Natural killer cell treated with Interleukin-12 subunit alpha and Interleukin-12 subunit beta and Interleukin-15 and Interleukin-18, amount 100 ng/mL, for 72 hours (primary cell): ENCODE results near the gene MICAL3. TPM values are rescaled to one million over a fixed set of nuclear protein-coding genes. Genes with fewer than 3 reads are reported as not detected.

ENCODE experiments used
- ATAC-seq, 2 donors: fragments of 150-1000 bp; cut with Tn5 transposase in 1 of 2; sonication (Bioruptor Pico), chemical (Tn5 transposase) in 1 of 2; 2 replicates each; pipeline ENCODE4 v1.10.0; 2021
- DNase-seq: peaks from one replicate; pipeline ENCODE4 v3.0.0; 2022; ENCODE audit warnings: low spot score
- H3K27ac Mint-ChIP-seq, 2 donors: 1 replicate in 1 of 2; 2 replicates in 1 of 2; pipeline ENCODE4 v1.8.0; 2022; ENCODE audit warnings: mixed read lengths in 2 of 2, mild to moderate bottlenecking in 1 of 2, moderate library complexity in 1 of 2
- H3K27me3 Mint-ChIP-seq, 2 donors: 1 replicate in 1 of 2; 2 replicates in 1 of 2; pipeline ENCODE4 v1.8.0; 2022; ENCODE audit warnings: mixed read lengths in 2 of 2
- H3K36me3 Mint-ChIP-seq: one replicate; pipeline ENCODE4 v1.8.0; 2022; ENCODE audit warnings: mixed read lengths
- H3K4me1 Mint-ChIP-seq, 2 donors: 1 replicate in 1 of 2; 2 replicates in 1 of 2; pipeline ENCODE4 v1.8.0; 2022; ENCODE audit warnings: low read depth in 2 of 2, mixed read lengths in 2 of 2, mild to moderate bottlenecking in 1 of 2
- H3K4me3 Mint-ChIP-seq: one replicate; pipeline ENCODE4 v1.8.0; 2022; ENCODE audit warnings: mixed read lengths
- H3K9me3 Mint-ChIP-seq: 2 replicates; pipeline ENCODE4 v1.8.0; 2022; ENCODE audit warnings: mixed read lengths
- total RNA-seq, 2 donors: library from RNA; stranded (reverse); gene quantifications; one replicate each; pipeline ENCODE4 v1.2.3, GENCODE V29; 2022

Gene MICAL3
- total RNA-seq, 2 donors from 2014 or later = 52.7 to 62.1 TPM

GRCh38 chr22:17974703-17975372 lies 49.5 kb downstream of the MICAL3 start:
- Mint-ChIP-seq H3K4me1 (peaks cover 23 to 30% of the 10 kb centered on the region in 2 donors), H3K9me3 (no peaks in the 10 kb centered on the region), H3K27me3 (no peaks in the 10 kb centered on the region), H3K4me3 (peak overlapping the region; percentile 34), H3K36me3 (peaks cover 4% of the 10 kb centered on the region), H3K27ac (peak overlapping the region; percentile 40 to 69)
- ATAC-seq (peak; percentile 88 to 89), DNase-seq (no peak)

- Mint-ChIP-seq H3K27ac (peak overlapping the region in 1 of 2 donors; percentile 43), H3K36me3 (peaks cover 4% of the 10 kb centered on the region)
Measured at GRCh38 chr22:17974087-17974486, 50.3 kb downstream of the MICAL3 start.

GRCh38 chr22:17973217-17973616 lies 51.1 kb downstream of the MICAL3 start:
- no peak for DNase-seq
- H3K27me3 Mint-ChIP-seq = no peaks in the 10 kb centered on the region
- H3K36me3 Mint-ChIP-seq = peaks cover 4% of the 10 kb centered on the region
- no peak overlapping the region for H3K4me3 Mint-ChIP-seq
- H3K27ac Mint-ChIP-seq = no peak overlapping the region
- no peaks in the 10 kb centered on the region for H3K9me3 Mint-ChIP-seq
- no peak for ATAC-seq
- H3K4me1 Mint-ChIP-seq = peaks cover 23 to 33% of the 10 kb centered on the region in 2 donors

More at GRCh38 chr22:17974087-17974486, 50.3 kb downstream of the MICAL3 start:
- no peaks in the 10 kb centered on the region for H3K27me3 Mint-ChIP-seq
- no peak overlapping the region for H3K4me3 Mint-ChIP-seq
- H3K4me1 Mint-ChIP-seq = peaks cover 23 to 34% of the 10 kb centered on the region in 2 donors
- ATAC-seq (no peak), DNase-seq (no peak)
- no peaks in the 10 kb centered on the region for H3K9me3 Mint-ChIP-seq

- Mint-ChIP-seq H3K27ac (no peak overlapping the region), H3K9me3 (no peaks in the 10 kb centered on the region), H3K27me3 (no peaks in the 10 kb centered on the region), H3K4me1 (peaks cover 23 to 31% of the 10 kb centered on the region in 2 donors), H3K4me3 (no peak overlapping the region), H3K36me3 (peaks cover 4% of the 10 kb centered on the region)
- no peak for ATAC-seq
- no peak for DNase-seq
Measured at GRCh38 chr22:17972385-17973191, 51.8 kb downstream of the MICAL3 start.

GRCh38 chr22:17971711-17972110 lies 52.6 kb downstream of the MICAL3 start:
- Mint-ChIP-seq H3K4me3 (no peak overlapping the region), H3K27ac (no peak overlapping the region), H3K9me3 (no peaks in the 10 kb centered on the region), H3K27me3 (no peaks in the 10 kb centered on the region), H3K36me3 (no peaks in the 10 kb centered on the region), H3K4me1 (peaks cover 18 to 28% of the 10 kb centered on the region in 2 donors)
- ATAC-seq (no peak), DNase-seq (no peak)

GRCh38 chr22:17970201-17970708 lies 54.1 kb downstream of the MICAL3 start:
- H3K4me1 Mint-ChIP-seq = peaks cover 23 to 31% of the 10 kb centered on the region in 2 donors
- H3K27me3 Mint-ChIP-seq = no peaks in the 10 kb centered on the region
- H3K4me3 Mint-ChIP-seq = no peak overlapping the region
- DNase-seq = peak; percentile 26
- H3K27ac Mint-ChIP-seq = no peak overlapping the region
- no peaks in the 10 kb centered on the region for H3K9me3 Mint-ChIP-seq
- no peaks in the 10 kb centered on the region for H3K36me3 Mint-ChIP-seq
- ATAC-seq = no peak

- Mint-ChIP-seq H3K36me3 (no peaks in the 10 kb centered on the region), H3K9me3 (no peaks in the 10 kb centered on the region), H3K4me3 (no peak overlapping the region), H3K4me1 (peaks cover 17 to 26% of the 10 kb centered on the region in 2 donors), H3K27ac (no peak overlapping the region), H3K27me3 (no peaks in the 10 kb centered on the region)
- DNase-seq (peak; percentile 18), ATAC-seq (no peak)
Measured at GRCh38 chr22:17969701-17970113, 54.7 kb downstream of the MICAL3 start.

- no peaks in the 10 kb centered on the region for H3K36me3 Mint-ChIP-seq
- H3K9me3 Mint-ChIP-seq = no peaks in the 10 kb centered on the region
- DNase-seq (no peak), ATAC-seq (no peak)
- H3K4me3 Mint-ChIP-seq = no peak overlapping the region
- peaks cover 12 to 21% of the 10 kb centered on the region in 2 donors for H3K4me1 Mint-ChIP-seq
- H3K27ac Mint-ChIP-seq = no peak overlapping the region
- H3K27me3 Mint-ChIP-seq = no peaks in the 10 kb centered on the region
Measured at GRCh38 chr22:17968126-17968525, 56.2 kb downstream of the MICAL3 start.

- peak; percentile 2 for DNase-seq
- ATAC-seq = no peak
- no peaks in the 10 kb centered on the region for H3K36me3 Mint-ChIP-seq
- H3K27me3 Mint-ChIP-seq = no peaks in the 10 kb centered on the region
- peak overlapping the region in 1 of 2 donors; percentile 53 for H3K27ac Mint-ChIP-seq
- no peaks in the 10 kb centered on the region for H3K9me3 Mint-ChIP-seq
- no peak overlapping the region for H3K4me3 Mint-ChIP-seq
- H3K4me1 Mint-ChIP-seq = peaks cover 10 to 23% of the 10 kb centered on the region in 2 donors
Measured at GRCh38 chr22:17966403-17966717, 58.0 kb downstream of the MICAL3 start.

- Mint-ChIP-seq H3K4me1 (peaks cover 10 to 23% of the 10 kb centered on the region in 2 donors), H3K27me3 (no peaks in the 10 kb centered on the region), H3K9me3 (no peaks in the 10 kb centered on the region), H3K27ac (peak overlapping the region in 1 of 2 donors; percentile 53), H3K4me3 (no peak overlapping the region), H3K36me3 (no peaks in the 10 kb centered on the region)
- ATAC-seq (no peak), DNase-seq (peak; percentile 37)
Measured at GRCh38 chr22:17965538-17966402, 58.6 kb downstream of the MICAL3 start.

GRCh38 chr22:17964643-17965042 lies 59.7 kb downstream of the MICAL3 start:
- Mint-ChIP-seq H3K4me1 (peaks cover 10 to 30% of the 10 kb centered on the region in 2 donors), H3K4me3 (no peak overlapping the region), H3K36me3 (no peaks in the 10 kb centered on the region), H3K27me3 (no peaks in the 10 kb centered on the region), H3K9me3 (no peaks in the 10 kb centered on the region), H3K27ac (no peak overlapping the region)
- ATAC-seq = no peak
- peak; percentile 8 for DNase-seq

- DNase-seq (peak; percentile 5), ATAC-seq (no peak)
- Mint-ChIP-seq H3K27me3 (no peaks in the 10 kb centered on the region), H3K4me3 (no peak overlapping the region), H3K27ac (no peak overlapping the region), H3K4me1 (peaks cover 10 to 27% of the 10 kb centered on the region in 2 donors), H3K36me3 (no peaks in the 10 kb centered on the region), H3K9me3 (no peaks in the 10 kb centered on the region)
Measured at GRCh38 chr22:17964156-17964555, 60.2 kb downstream of the MICAL3 start.

GRCh38 chr22:17963015-17963414 lies 61.3 kb downstream of the MICAL3 start:
- no peak overlapping the region for H3K4me3 Mint-ChIP-seq
- H3K27ac Mint-ChIP-seq = no peak overlapping the region
- H3K9me3 Mint-ChIP-seq = no peaks in the 10 kb centered on the region
- H3K36me3 Mint-ChIP-seq = no peaks in the 10 kb centered on the region
- H3K27me3 Mint-ChIP-seq = no peaks in the 10 kb centered on the region
- peaks cover 10 to 31% of the 10 kb centered on the region in 2 donors for H3K4me1 Mint-ChIP-seq
- DNase-seq (peak; percentile 25), ATAC-seq (no peak)
